Upper lobe of left lung (tissue), 4 donors: ENCODE results near the gene HAO2.

Experiments used
- EP300 ChIP-seq, 4 donors: sonication (generic); formaldehyde crosslinking; IDR thresholded peaks; one replicate each; pipeline ENCODE4 v1.5.1; 2017; ENCODE audit warnings: antibody characterized with exemption in 4 of 4, control low read depth in 2 of 4
- POLR2A ChIP-seq, 4 donors: fragments of 450-650 bp; IDR thresholded peaks; one replicate each; pipeline ENCODE4 v1.5.1; 2016 to 2017; ENCODE audit warnings: antibody characterized with exemption in 4 of 4, mild to moderate bottlenecking in 2 of 4
- TF ChIP-seq, protein P1 (sequence below), 6 experiments: fragments of 450-650 bp in 4 of 6; fragments of 200-600 bp in 2 of 6; sonication (generic) in 2 of 6; IDR thresholded peaks; one replicate each; pipeline ENCODE4 v1.5.1; 2016 to 2019; ENCODE audit warnings: antibody characterized with exemption in 6 of 6

DNA sequence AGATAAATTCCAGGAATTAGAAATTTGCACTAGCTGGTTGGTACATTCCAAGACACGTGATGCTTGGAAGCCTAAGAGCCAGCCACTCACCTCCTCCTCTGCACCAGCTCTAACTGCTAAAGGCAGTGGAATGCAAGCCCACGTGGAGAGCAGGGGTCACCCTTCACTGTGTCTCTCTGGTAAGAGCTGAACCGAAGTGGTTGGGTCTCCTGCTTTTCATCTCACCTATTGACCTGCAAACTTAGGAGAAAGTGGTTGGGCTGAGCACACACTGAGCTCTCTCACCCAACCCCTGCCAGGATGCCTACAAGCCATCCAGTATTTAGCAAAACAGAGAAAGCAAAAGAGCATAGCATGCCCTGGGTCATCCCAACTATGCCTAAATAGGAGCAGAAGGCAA is 19.3 kb downstream of the HAO2 start:
- TF ChIP-seq POLR2A (IDR thresholded peaks at IDR 0.05), result no peak
- TF ChIP-seq, protein P1, sequence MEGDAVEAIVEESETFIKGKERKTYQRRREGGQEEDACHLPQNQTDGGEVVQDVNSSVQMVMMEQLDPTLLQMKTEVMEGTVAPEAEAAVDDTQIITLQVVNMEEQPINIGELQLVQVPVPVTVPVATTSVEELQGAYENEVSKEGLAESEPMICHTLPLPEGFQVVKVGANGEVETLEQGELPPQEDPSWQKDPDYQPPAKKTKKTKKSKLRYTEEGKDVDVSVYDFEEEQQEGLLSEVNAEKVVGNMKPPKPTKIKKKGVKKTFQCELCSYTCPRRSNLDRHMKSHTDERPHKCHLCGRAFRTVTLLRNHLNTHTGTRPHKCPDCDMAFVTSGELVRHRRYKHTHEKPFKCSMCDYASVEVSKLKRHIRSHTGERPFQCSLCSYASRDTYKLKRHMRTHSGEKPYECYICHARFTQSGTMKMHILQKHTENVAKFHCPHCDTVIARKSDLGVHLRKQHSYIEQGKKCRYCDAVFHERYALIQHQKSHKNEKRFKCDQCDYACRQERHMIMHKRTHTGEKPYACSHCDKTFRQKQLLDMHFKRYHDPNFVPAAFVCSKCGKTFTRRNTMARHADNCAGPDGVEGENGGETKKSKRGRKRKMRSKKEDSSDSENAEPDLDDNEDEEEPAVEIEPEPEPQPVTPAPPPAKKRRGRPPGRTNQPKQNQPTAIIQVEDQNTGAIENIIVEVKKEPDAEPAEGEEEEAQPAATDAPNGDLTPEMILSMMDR (IDR thresholded peaks at IDR 0.05), result no peak
- TF ChIP-seq EP300 (IDR thresholded peaks at IDR 0.05), result no peak
